AG04450 (cell line): ENCODE measurements around the gene SLC35F3. TPM values are rescaled to one million over a fixed set of nuclear protein-coding genes. Genes with fewer than 3 reads are reported as not detected.

Experiments
- CTCF ChIA-PET: fragments of 300-600, 350-600 bp; formaldehyde crosslinking; extraction: SDS; loops from one replicate; lab custom pipeline; 2022; ENCODE audit warnings: antibody characterized with exemption, inconsistent platforms; lab: Charles Lee
- POLR2A ChIA-PET: fragments of 350-600 bp; formaldehyde crosslinking; extraction: SDS; loops from one replicate; lab custom pipeline; 2021; ENCODE audit warnings: antibody characterized with exemption, inconsistent platforms; lab: Yijun Ruan, JAX
- DNase-seq: peaks from one replicate; pipeline ENCODE4 v3.0.0-alpha.2; 2011; ENCODE audit warnings: low read depth, low spot score
- H3K27ac ChIP-seq: one replicate; pipeline ENCODE4 v1.5.1; 2012; ENCODE audit warnings: low read depth, low read length, control low read depth
- H3K27me3 ChIP-seq: one replicate; pipeline ENCODE4 v1.6.0; 2012; ENCODE audit warnings: low read length; ENCODE audit not compliant: control insufficient read depth, insufficient read depth
- H3K4me3 ChIP-seq: 2 replicates; pipeline ENCODE4 v1.5.1; 2011; ENCODE audit warnings: mild to moderate bottlenecking, low read depth, low read length, control low read depth
- H3K9me3 ChIP-seq: 2 replicates; pipeline ENCODE4 v1.5.1; 2012; ENCODE audit warnings: low read length; ENCODE audit not compliant: control insufficient read depth, insufficient read depth
- polyA plus RNA-seq: library from polyadenylated mRNA; depleted of rRNA; stranded (reverse); fragments of >200 nt; gene quantifications from 2 replicates; pipeline ENCODE4 v1.2.3, GENCODE V29; 2011
- TF ChIP-seq, protein P1 (sequence below): IDR thresholded peaks from 2 replicates; pipeline ENCODE4 v1.5.1; 2011; ENCODE audit warnings: low read depth, low read length, control low read depth, inconsistent platforms

The SLC35F3 gene
- polyA plus RNA-seq, 1 experiment: 0.04 TPM

DNA sequence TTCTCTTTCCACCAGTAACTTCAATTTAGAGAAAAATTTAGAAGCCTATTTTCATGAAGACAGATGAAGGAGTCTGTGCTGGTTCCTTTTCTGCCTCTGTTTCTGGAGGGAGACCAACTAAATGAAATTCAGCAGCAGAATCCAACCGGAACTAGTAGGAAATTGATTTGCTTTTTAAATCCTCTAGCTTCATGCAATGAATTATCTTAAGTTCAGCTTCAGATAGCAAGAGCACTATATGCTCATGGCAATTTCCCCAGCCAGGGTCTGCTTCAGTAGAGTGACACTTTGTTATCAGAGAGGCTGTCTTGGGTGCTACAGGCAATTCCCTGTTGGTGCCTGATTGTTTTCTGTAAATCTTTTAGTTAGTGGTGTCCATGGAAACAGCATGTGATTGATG, 189.7 kb downstream of the SLC35F3 start:
- ChIA-PET CTCF (no interaction called here), POLR2A (no interaction called here)
- Histone ChIP-seq H3K27me3 (peaks cover 2% of the 10 kb centered on the region), H3K27ac (no peak overlapping the region), H3K9me3 (no peaks in the 10 kb centered on the region), H3K4me3 (no peak overlapping the region)
- TF ChIP-seq, protein P1, sequence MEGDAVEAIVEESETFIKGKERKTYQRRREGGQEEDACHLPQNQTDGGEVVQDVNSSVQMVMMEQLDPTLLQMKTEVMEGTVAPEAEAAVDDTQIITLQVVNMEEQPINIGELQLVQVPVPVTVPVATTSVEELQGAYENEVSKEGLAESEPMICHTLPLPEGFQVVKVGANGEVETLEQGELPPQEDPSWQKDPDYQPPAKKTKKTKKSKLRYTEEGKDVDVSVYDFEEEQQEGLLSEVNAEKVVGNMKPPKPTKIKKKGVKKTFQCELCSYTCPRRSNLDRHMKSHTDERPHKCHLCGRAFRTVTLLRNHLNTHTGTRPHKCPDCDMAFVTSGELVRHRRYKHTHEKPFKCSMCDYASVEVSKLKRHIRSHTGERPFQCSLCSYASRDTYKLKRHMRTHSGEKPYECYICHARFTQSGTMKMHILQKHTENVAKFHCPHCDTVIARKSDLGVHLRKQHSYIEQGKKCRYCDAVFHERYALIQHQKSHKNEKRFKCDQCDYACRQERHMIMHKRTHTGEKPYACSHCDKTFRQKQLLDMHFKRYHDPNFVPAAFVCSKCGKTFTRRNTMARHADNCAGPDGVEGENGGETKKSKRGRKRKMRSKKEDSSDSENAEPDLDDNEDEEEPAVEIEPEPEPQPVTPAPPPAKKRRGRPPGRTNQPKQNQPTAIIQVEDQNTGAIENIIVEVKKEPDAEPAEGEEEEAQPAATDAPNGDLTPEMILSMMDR: no peak
- no peak for DNase-seq

DNA sequence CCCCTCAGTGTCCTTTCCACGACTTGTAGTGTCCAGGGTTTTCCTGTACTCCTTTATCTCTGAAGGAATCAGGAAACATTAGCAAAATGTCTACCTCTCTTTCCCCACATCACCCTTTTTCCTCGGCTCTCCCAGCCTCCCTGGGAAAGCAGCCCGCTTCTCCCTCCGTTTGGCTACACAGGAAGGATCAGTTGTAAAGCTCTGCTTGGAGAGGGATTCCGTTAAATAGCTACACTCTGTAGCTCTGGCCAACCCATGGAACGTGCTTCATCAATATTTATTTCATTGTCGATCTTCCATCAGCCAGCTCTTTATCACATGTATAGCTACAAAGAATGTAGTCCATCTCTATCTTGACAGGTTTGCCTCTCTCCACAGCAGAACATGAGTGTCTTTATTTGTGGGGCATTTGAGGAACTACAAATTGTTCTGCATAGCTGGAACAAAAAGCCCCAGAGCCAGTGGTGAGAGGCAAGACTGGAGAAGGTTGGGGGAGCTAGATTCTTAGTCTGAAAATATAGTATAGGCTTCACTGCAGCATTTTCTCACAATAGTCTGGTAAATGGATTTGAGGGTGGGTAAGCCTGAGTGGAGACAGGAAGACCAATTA, 191.8 kb downstream of the SLC35F3 start:
- Histone ChIP-seq H3K9me3 (no peaks in the 10 kb centered on the region), H3K27me3 (peaks cover 2% of the 10 kb centered on the region), H3K27ac (no peak overlapping the region), H3K4me3 (no peak overlapping the region)
- TF ChIP-seq, protein P1: no peak
- ChIA-PET CTCF (no interaction called here), POLR2A (no interaction called here)
- DNase-seq: no peak

DNA sequence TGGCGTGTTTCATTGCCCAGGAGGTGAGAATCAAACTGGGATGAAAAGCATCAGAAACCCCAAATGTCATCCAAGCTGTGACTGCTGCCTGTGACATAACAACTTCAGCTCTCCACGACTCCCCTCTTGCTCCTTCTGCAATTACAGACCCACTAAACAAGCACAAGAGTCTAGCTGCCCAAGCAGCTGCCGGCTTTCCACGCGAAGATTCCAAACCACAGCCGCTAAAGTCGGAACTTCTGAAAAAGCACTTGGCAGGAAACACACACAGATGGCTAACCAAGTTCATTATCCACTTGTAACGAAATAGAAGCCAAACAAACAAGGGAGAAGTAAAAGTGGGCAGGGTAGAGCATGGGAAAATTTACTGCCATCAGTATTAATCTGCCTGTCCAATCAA, 198.1 kb downstream of the SLC35F3 start:
- no peaks in the 10 kb centered on the region for H3K27me3 ChIP-seq
- no peak overlapping the region for H3K27ac ChIP-seq
- no peak for DNase-seq
- CTCF ChIA-PET: interaction anchor here (0.7 kb wide), 1 partner anchor 9 kb away, joined by 4 read pairs; no protein-coding TSS in a partner anchor
- no peak overlapping the region for H3K4me3 ChIP-seq
- POLR2A ChIA-PET: no interaction called here
- TF ChIP-seq, protein P1: no peak
- no peaks in the 10 kb centered on the region for H3K9me3 ChIP-seq

DNA sequence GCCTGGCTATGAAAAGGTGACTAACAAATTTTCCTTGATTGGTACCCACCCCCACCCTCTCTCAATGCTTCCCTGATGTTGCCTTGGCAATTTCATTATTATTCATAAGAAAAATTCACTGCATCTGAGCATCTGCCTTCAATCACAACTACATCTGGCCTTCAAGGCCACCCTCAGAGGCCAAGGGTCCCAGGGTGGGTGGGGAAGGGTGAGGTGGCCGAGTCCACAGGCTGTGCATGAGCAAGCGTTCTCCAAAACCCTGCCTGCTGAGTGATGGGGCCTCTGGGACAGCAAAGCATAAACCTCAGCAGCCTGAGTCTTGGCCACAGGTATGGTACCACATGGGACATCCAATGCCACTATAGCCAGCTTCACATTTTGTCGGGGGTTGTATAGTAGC, 198.7 kb downstream of the SLC35F3 start:
- TF ChIP-seq, protein P1: no peak
- ChIA-PET CTCF (no interaction called here), POLR2A (no interaction called here)
- DNase-seq: no peak
- Histone ChIP-seq H3K4me3 (no peak overlapping the region), H3K27me3 (no peaks in the 10 kb centered on the region), H3K9me3 (no peaks in the 10 kb centered on the region), H3K27ac (no peak overlapping the region)

DNA sequence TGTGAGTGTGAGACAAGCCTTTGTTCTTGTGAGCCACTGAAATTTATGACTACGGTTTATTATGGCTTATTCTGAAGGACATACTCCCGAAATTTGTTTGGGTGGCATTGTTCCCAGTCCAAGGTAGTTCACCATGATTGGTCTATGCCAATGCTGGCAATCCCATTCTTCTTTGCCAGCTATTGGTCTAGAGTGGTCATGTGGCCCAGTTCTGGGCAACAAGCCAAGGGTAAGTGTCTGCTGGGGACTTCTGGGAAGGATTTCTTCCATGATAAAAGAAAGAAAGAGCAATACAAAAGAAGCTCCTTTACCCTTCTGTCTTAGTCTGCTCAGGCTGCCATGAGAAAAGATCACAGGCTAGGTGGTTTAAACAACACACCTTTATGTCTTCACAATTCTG, 201.6 kb downstream of the SLC35F3 start:
- Histone ChIP-seq H3K27me3 (no peaks in the 10 kb centered on the region), H3K27ac (no peak overlapping the region), H3K4me3 (no peak overlapping the region), H3K9me3 (no peaks in the 10 kb centered on the region)
- POLR2A ChIA-PET: no interaction called here
- CTCF ChIA-PET: interaction anchor here (0.6 to 1.3 kb wide), 2 partner anchors 9 to 742 kb away, joined by 5 to 9 read pairs; no protein-coding TSS in a partner anchor
- TF ChIP-seq, protein P1: no peak
- DNase-seq: no peak
